HCT116 (cell line): ENCODE data around the gene WDR26. TPM values are rescaled to one million over a fixed set of nuclear protein-coding genes. Genes with fewer than 3 reads are reported as not detected.
A peak's percentile ranks its signal among the peaks of the same experiment; 100 is the strongest.

Source experiments
- ATAC-seq: fragments of 200-7000 bp; cut with Tn5 transposase; 2 replicates; pipeline ENCODE4 v1.9.1; 2020; ENCODE audit warnings: mild to moderate bottlenecking, moderate library complexity
- BruUV-seq: library from RNA; stranded (reverse); fragments of 400-500 nt; replicated peaks from 2 replicates; lab custom pipeline; 2021; lab: Mats Ljungman, UMichigan
- CTCF ChIA-PET: fragments of 300-600 bp; sonication (Branson Sonifier 250); formaldehyde crosslinking; loops from one replicate; lab custom pipeline; 2021; ENCODE audit warnings: antibody characterized with exemption; lab: Charles Lee
- POLR2A ChIA-PET: fragments of 300-600, 350-600 bp; sonication (Branson Sonifier 250); formaldehyde crosslinking; loops from one replicate; lab custom pipeline; 2021; ENCODE audit warnings: antibody characterized with exemption; lab: Charles Lee
- RAD21 ChIA-PET, 2 experiments: fragments of 300-600 bp; sonication (Branson Sonifier 250); formaldehyde crosslinking; loops; one replicate each; lab custom pipeline; 2023; ENCODE audit warnings: low total read pairs in 2 of 2; ENCODE audit not compliant: uncharacterized antibody in 2 of 2, unreplicated experiment in 2 of 2, low non-redundant PET in 1 of 2; lab: Charles Lee
- DNase-seq: peaks from one replicate; pipeline ENCODE4 v3.0.0-alpha.2; 2010; ENCODE audit warnings: low read depth, low spot score
- H2AFZ ChIP-seq: fragments of 200-600 bp; shearing (Covaris generic), sonication (generic); 2 replicates; pipeline ENCODE4 v1.6.1; 2017; ENCODE audit warnings: low read depth, mixed run types, mixed read lengths, antibody characterized with exemption, low read length; ENCODE audit not compliant: poor library complexity, severe bottlenecking
- H3K27ac ChIP-seq: 2 replicates; pipeline ENCODE4 v1.5.1; 2012; ENCODE audit warnings: low read depth, low read length
- H3K27me3 ChIP-seq: fragments of 200-600 bp; sonication (generic); 2 replicates; pipeline ENCODE4 v1.6.1; 2016; ENCODE audit warnings: mixed run types, low read length, mixed read lengths; ENCODE audit not compliant: insufficient read depth
- H3K36me3 ChIP-seq, 2 experiments: fragments of 200-500 bp in 1 of 2; fragments of 200-600 bp in 1 of 2; sonication (Bioruptor generic) in 1 of 2; sonication (generic) in 1 of 2; 2 replicates each; pipeline versions ENCODE4 v1.5.1 to v1.6.1; 2014 to 2016; ENCODE audit warnings: low read length in 2 of 2, inconsistent platforms in 1 of 2, mixed read lengths in 1 of 2, mixed run types in 1 of 2; ENCODE audit not compliant: insufficient read depth in 2 of 2, control insufficient read depth in 1 of 2
- H3K4me1 ChIP-seq, 2 experiments: fragments of 200-600 bp in 1 of 2; sonication (generic) in 1 of 2; 2 replicates each; pipeline versions ENCODE4 v1.5.1 to v1.6.1; 2012 to 2017; ENCODE audit warnings: low read length in 2 of 2, inconsistent platforms in 1 of 2, mild to moderate bottlenecking in 1 of 2, mixed read lengths in 1 of 2, mixed run types in 1 of 2, moderate library complexity in 1 of 2; ENCODE audit not compliant: insufficient read depth in 2 of 2, control insufficient read depth in 1 of 2
- H3K4me2 ChIP-seq: fragments of 200-600 bp; sonication (generic); 2 replicates; pipeline ENCODE4 v1.6.1; 2017; ENCODE audit warnings: mixed run types, low read length, mixed read lengths
- H3K4me3 ChIP-seq, 2 experiments: fragments of 200-600 bp in 1 of 2; sonication (generic) in 1 of 2; replicated peaks in 1 of 2; 2 replicates each; pipeline ENCODE4 v1.5.1; 2011 to 2016; ENCODE audit warnings: low read length in 2 of 2, control low read depth in 1 of 2, low read depth in 1 of 2, mild to moderate bottlenecking in 1 of 2, mixed read lengths in 1 of 2, mixed run types in 1 of 2
- H3K79me2 ChIP-seq: fragments of 200-600 bp; sonication (generic); 2 replicates; pipeline ENCODE4 v1.6.1; 2017; ENCODE audit warnings: mild to moderate bottlenecking, mixed run types, low read length, moderate library complexity, mixed read lengths; ENCODE audit not compliant: insufficient read depth
- H3K9ac ChIP-seq: fragments of 200-600 bp; sonication (generic); 2 replicates; pipeline ENCODE4 v1.6.1; 2016; ENCODE audit warnings: low read length, mixed read lengths
- H3K9me2 ChIP-seq: fragments of 200-600 bp; sonication (generic), shearing (Covaris generic); 2 replicates; pipeline ENCODE4 v1.6.1; 2017; ENCODE audit warnings: mixed run types, mild to moderate bottlenecking, moderate library complexity; ENCODE audit not compliant: insufficient read depth
- H3K9me3 ChIP-seq, 2 experiments: fragments of 200-500 bp in 1 of 2; fragments of 200-600 bp in 1 of 2; sonication (Bioruptor generic) in 1 of 2; sonication (generic) in 1 of 2; 2 replicates each; pipeline ENCODE4 v1.6.1; 2014 to 2017; ENCODE audit warnings: low read length in 2 of 2, mixed read lengths in 2 of 2, inconsistent platforms in 1 of 2, low read depth in 1 of 2, mild to moderate bottlenecking in 1 of 2, mixed run types in 1 of 2, moderate library complexity in 1 of 2; ENCODE audit not compliant: control insufficient read depth in 1 of 2, insufficient read depth in 1 of 2
- H4K20me1 ChIP-seq: fragments of 200-600 bp; sonication (generic), shearing (Covaris generic); 2 replicates; pipeline ENCODE4 v1.6.1; 2017; ENCODE audit warnings: mixed run types, mild to moderate bottlenecking, moderate library complexity; ENCODE audit not compliant: insufficient read depth
- CBX3 ChIP-seq: IDR thresholded peaks from 2 replicates; pipeline ENCODE4 v1.6.1; 2012; ENCODE audit warnings: low read depth
- CTCF ChIP-seq, 3 experiments: fragments of 200-600 bp in 1 of 3; sonication (generic) in 1 of 3; IDR thresholded peaks in 2 of 3; conservative IDR thresholded peaks in 1 of 3; 2 replicates each; pipeline ENCODE4 v1.5.1; 2012 to 2017; ENCODE audit warnings: low read depth in 2 of 3, low read length in 2 of 3, antibody characterized with exemption in 1 of 3, borderline replicate concordance in 1 of 3, control low read depth in 1 of 3, mild to moderate bottlenecking in 1 of 3, mixed read lengths in 1 of 3, mixed run types in 1 of 3, moderate library complexity in 1 of 3; ENCODE audit not compliant: insufficient read depth in 1 of 3
- EGR1 ChIP-seq: IDR thresholded peaks from 2 replicates; pipeline ENCODE4 v1.6.1; 2012; ENCODE audit warnings: low read depth
- ELF1 ChIP-seq: IDR thresholded peaks from 2 replicates; pipeline ENCODE4 v1.6.1; 2012; ENCODE audit warnings: low read depth, borderline replicate concordance
- EZH2 ChIP-seq: fragments of 200-600 bp; sonication (generic); IDR thresholded peaks from 2 replicates; pipeline ENCODE4 v1.6.1; 2017; ENCODE audit warnings: antibody characterized with exemption, mixed run types
- EZH2phosphoT487 ChIP-seq: fragments of 200-600 bp; IDR thresholded peaks from 2 replicates; pipeline ENCODE4 v1.6.1; 2018; ENCODE audit warnings: antibody characterized with exemption, borderline replicate concordance
- JUND ChIP-seq: IDR thresholded peaks from 2 replicates; pipeline ENCODE4 v1.6.1; 2012
- MAX ChIP-seq: IDR thresholded peaks from 2 replicates; pipeline ENCODE4 v1.6.1; 2012
- POLR2AphosphoS5 ChIP-seq: IDR thresholded peaks from 2 replicates; pipeline ENCODE4 v1.6.1; 2011; ENCODE audit warnings: mild to moderate bottlenecking, low read depth, low read length, moderate library complexity
- RAD21 ChIP-seq: IDR thresholded peaks from 2 replicates; pipeline ENCODE4 v1.6.1; 2012; ENCODE audit warnings: low read depth, mild to moderate bottlenecking
- SP1 ChIP-seq: IDR thresholded peaks from 2 replicates; pipeline ENCODE4 v1.6.1; 2012; ENCODE audit warnings: low read depth
- SRF ChIP-seq: IDR thresholded peaks from 2 replicates; pipeline ENCODE4 v1.6.1; 2012; ENCODE audit warnings: low read depth
- YY1 ChIP-seq: IDR thresholded peaks from 2 replicates; pipeline ENCODE4 v1.6.1; 2011; ENCODE audit warnings: low read length, low read depth, moderate library complexity, mild to moderate bottlenecking; ENCODE audit not compliant: insufficient replicate concordance; ENCODE audit errors: extremely low read depth
- ZBTB33 ChIP-seq: IDR thresholded peaks from 2 replicates; pipeline ENCODE4 v1.6.1; 2011; ENCODE audit warnings: mild to moderate bottlenecking, low read length, moderate library complexity; ENCODE audit not compliant: insufficient replicate concordance; ENCODE audit errors: extremely low read depth
- ZNF274 ChIP-seq: fragments of 200-500 bp; sonication (Bioruptor generic); IDR thresholded peaks from 2 replicates; pipeline ENCODE4 v1.6.1; 2014; ENCODE audit warnings: mild to moderate bottlenecking, low read depth, low read length, inconsistent platforms
- intact Hi-C: fragments of 100-400 bp; cut with micrococcal nuclease; formaldehyde crosslinking; loops from 2 replicates; pipeline ENCODE4 v1.10.0; 2022
- total RNA-seq: library from RNA; stranded (reverse); gene quantifications from one replicate; pipeline ENCODE4 v1.2.1, GENCODE V29; 2021; ENCODE audit not compliant: unreplicated experiment
- TF ChIP-seq, protein P1 (sequence below): IDR thresholded peaks from 2 replicates; pipeline ENCODE4 v1.6.1; 2012; ENCODE audit warnings: low read depth
- TF ChIP-seq, protein P2 (sequence below): IDR thresholded peaks from 2 replicates; pipeline ENCODE4 v1.6.1; 2012

WDR26 gene
- total RNA-seq, 1 experiment from 2014 or later, result 57.2 TPM

DNA sequence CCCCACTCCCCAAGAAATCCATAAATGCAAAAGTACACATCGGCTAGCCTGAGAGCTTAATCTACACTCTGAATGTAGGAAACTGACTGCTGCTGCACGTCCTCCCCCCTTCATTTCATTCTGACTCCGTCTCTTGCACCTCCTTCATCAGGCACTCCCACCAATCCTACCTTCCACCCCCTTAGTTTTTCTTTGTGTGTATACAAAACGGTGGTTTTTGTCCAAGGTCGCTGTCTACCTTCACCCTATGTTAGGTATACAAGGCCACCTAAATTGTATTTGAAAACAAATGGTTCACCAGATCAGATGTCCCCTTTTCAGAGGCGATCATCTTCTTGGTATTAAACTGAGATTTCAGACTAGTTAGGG lies 1.9 kb downstream of the WDR26 start:
- H3K4me3 ChIP-seq, result peak overlapping the region in 1 of 2 experiments; percentile 77; a peak in 1 of 4 replicates
- peak overlapping the region; percentile 81 for H3K4me2 ChIP-seq
- H3K4me1 ChIP-seq, result peaks cover 14 to 30% of the 10 kb centered on the region in 2 experiments; a peak in 3 of 4 replicates
- H2AFZ ChIP-seq, result no peak overlapping the region
- peaks cover 80% of the 10 kb centered on the region for H3K79me2 ChIP-seq
- H3K9me3 ChIP-seq, result no peaks in the 10 kb centered on the region
- TF ChIP-seq CBX3 (no peak), POLR2AphosphoS5 (no peak), EGR1 (no peak), RAD21 (no peak), ZBTB33 (no peak), ZNF274 (no peak), MAX (no peak), YY1 (no peak), SRF (no peak), CTCF (IDR thresholded peaks at IDR 0.05 in 2 of 3, conservative IDR thresholded peaks at IDR 0.05 in 1 of 3; ENCODE audit: borderline replicate concordance in 1 of 3, insufficient read depth in 1 of 3, low read depth in 2 of 3, low read length in 2 of 3) (no peak), SP1 (no peak), JUND (no peak), EZH2phosphoT487 (no peak), EZH2 (no peak), ELF1 (no peak)
- TF ChIP-seq, protein P1, sequence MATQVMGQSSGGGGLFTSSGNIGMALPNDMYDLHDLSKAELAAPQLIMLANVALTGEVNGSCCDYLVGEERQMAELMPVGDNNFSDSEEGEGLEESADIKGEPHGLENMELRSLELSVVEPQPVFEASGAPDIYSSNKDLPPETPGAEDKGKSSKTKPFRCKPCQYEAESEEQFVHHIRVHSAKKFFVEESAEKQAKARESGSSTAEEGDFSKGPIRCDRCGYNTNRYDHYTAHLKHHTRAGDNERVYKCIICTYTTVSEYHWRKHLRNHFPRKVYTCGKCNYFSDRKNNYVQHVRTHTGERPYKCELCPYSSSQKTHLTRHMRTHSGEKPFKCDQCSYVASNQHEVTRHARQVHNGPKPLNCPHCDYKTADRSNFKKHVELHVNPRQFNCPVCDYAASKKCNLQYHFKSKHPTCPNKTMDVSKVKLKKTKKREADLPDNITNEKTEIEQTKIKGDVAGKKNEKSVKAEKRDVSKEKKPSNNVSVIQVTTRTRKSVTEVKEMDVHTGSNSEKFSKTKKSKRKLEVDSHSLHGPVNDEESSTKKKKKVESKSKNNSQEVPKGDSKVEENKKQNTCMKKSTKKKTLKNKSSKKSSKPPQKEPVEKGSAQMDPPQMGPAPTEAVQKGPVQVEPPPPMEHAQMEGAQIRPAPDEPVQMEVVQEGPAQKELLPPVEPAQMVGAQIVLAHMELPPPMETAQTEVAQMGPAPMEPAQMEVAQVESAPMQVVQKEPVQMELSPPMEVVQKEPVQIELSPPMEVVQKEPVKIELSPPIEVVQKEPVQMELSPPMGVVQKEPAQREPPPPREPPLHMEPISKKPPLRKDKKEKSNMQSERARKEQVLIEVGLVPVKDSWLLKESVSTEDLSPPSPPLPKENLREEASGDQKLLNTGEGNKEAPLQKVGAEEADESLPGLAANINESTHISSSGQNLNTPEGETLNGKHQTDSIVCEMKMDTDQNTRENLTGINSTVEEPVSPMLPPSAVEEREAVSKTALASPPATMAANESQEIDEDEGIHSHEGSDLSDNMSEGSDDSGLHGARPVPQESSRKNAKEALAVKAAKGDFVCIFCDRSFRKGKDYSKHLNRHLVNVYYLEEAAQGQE, result no peak
- TF ChIP-seq, protein P2, sequence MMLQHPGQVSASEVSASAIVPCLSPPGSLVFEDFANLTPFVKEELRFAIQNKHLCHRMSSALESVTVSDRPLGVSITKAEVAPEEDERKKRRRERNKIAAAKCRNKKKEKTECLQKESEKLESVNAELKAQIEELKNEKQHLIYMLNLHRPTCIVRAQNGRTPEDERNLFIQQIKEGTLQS, result no peak
- DNase-seq, result no peak
- ChIA-PET RAD21 (no interaction called here), POLR2A (no interaction called here), CTCF (no interaction called here)
- H3K9me2 ChIP-seq, result no peaks in the 10 kb centered on the region
- BruUV-seq, result no TSS peak
- peaks cover 3% of the 10 kb centered on the region; the same call in 1 of the 2 replicates for H4K20me1 ChIP-seq
- no peak overlapping the region for H3K27ac ChIP-seq
- intact Hi-C loops, result loop anchor here (10.0 kb wide), 1 partner anchor 492 kb away; the partner anchor contains the start of gene DNAH14
- peaks cover 9 to 17% of the 10 kb centered on the region in 2 experiments; a peak in 3 of 4 replicates for H3K36me3 ChIP-seq
- H3K9ac ChIP-seq, result peak overlapping the region; percentile 24; the same call in 1 of the 2 replicates
- no peak for ATAC-seq
- H3K27me3 ChIP-seq, result no peaks in the 10 kb centered on the region
